Coronary artery (tissue), 2 donors: ENCODE measurements around the gene ZBTB7C.

ENCODE experiments used
- DNase-seq: peaks from one replicate; pipeline ENCODE4 v3.0.0-alpha.2; 2017; ENCODE audit warnings: low spot score
- H3K27ac ChIP-seq, 2 donors: fragments of 200-600 bp; sonication (generic); one replicate each; pipeline ENCODE4 v1.5.1; 2016 to 2019
- H3K4me3 ChIP-seq: fragments of 200-600 bp; sonication (generic); 2 replicates; pipeline ENCODE4 v1.5.1; 2016; ENCODE audit warnings: mild to moderate bottlenecking, moderate library complexity
- TF ChIP-seq, protein P1 (sequence below): fragments of 200-600 bp; sonication (generic); IDR thresholded peaks from one replicate; pipeline ENCODE4 v1.5.1; 2019; ENCODE audit warnings: antibody characterized with exemption

The ZBTB7C gene

DNA sequence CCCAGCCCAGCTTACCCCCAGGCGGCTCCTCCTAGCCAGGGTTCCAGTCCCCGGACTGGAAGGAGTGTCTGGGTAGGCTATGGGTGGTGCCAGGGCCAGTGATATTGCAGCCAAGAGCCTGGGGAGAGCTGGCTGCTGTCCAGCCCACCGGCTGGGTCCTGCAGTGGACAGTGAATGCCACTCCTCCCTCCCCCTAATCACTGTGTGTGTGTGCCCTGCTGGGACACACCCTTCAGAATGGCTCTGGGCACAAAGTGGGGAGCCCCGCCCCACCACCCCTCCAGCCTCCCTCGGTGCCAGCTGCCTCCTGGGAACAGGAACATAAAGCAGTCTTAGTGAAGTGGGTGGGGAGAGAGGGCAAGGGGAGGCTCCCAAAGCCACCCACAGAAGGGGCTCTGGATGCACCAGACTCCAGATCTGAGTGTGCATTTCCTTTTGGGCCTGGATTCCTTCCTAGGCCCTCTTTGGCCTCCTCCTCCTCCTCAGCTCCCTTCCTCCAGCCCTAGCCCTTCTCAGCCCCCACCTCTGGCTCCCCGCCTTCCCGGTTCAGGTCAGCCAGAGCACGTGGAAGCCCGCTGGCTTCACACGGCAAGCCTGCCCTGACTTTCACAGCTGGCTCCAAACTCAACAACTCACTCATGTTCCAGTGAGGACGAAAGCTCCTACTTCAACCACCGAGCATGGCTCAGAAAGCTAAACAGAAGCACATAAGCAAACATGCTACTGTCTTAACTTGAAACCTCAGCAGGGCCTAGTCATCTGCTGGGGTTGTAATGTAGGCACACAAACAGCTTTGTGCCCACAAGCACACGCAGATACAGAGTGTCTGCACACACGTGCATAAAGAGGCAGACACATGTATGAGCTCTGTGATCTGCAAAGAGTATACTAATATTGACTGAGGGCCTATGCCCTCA is 269.5 kb downstream of the ZBTB7C start:
- TF ChIP-seq, protein P1, sequence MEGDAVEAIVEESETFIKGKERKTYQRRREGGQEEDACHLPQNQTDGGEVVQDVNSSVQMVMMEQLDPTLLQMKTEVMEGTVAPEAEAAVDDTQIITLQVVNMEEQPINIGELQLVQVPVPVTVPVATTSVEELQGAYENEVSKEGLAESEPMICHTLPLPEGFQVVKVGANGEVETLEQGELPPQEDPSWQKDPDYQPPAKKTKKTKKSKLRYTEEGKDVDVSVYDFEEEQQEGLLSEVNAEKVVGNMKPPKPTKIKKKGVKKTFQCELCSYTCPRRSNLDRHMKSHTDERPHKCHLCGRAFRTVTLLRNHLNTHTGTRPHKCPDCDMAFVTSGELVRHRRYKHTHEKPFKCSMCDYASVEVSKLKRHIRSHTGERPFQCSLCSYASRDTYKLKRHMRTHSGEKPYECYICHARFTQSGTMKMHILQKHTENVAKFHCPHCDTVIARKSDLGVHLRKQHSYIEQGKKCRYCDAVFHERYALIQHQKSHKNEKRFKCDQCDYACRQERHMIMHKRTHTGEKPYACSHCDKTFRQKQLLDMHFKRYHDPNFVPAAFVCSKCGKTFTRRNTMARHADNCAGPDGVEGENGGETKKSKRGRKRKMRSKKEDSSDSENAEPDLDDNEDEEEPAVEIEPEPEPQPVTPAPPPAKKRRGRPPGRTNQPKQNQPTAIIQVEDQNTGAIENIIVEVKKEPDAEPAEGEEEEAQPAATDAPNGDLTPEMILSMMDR: no peak
- Histone ChIP-seq H3K27ac (no peak overlapping the region), H3K4me3 (no peak overlapping the region)
- no peak for DNase-seq

DNA sequence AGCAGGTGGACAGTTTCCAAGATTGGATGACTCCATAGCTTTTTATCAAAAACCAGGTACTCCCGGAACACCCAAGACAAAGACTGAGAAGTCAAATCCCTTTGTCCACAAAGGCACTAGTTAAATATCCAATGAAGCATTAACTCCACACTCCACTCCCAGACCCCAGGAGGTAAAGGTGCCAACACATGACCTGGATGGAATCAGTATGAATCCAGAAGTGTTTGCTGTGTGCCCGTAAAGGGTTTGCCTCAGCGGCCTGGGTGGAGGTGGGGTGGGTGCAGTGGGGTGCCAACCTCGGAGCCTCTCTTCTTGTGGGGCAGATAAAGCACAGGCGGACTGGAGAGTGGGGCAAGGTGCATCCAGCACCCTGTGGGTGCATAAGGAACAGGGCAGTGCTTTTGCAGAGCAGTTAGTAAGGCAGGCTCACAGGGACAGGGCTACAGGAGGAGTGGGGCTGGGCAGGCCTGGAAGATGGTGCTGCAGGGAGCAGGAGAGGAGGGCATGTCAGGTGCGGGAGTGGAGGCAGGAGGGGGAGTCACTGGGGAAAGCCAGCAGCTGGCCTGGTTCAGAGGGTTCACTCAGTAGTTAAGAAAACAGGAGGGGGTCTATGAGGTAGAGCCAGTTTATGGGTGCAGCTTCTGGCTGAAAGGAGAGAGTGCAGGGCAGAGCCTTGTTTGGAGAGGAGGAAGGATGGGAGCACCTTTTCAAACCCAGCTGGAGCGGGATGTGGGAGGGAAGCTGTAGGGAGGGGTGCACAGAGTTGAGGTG is 270.3 kb downstream of the ZBTB7C start:
- no peak overlapping the region for H3K27ac ChIP-seq
- H3K4me3 ChIP-seq: no peak overlapping the region
- TF ChIP-seq, protein P1: no peak
- DNase-seq: no peak

DNA sequence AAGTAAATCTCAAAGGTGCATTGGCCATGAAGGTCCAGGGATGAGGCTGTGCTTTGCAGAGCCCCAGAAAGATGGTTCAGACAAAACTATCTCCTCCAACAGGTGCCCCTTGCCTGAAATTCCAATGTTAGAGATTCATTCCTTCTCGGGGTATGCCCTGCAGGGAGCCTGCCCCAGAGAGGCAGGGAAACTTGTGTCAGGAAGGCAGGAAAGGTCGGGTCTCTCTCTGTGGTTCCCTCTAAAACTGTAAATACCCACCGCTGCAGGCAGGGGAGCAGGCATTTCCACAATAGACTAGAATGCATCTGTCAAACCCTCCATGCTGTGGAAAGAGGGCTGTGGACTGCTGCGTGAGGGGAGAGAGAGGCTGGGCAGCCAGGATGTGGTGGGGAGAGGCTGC is 271.0 kb downstream of the ZBTB7C start:
- DNase-seq: no peak
- Histone ChIP-seq H3K4me3 (no peak overlapping the region), H3K27ac (no peak overlapping the region)
- TF ChIP-seq, protein P1: no peak

DNA sequence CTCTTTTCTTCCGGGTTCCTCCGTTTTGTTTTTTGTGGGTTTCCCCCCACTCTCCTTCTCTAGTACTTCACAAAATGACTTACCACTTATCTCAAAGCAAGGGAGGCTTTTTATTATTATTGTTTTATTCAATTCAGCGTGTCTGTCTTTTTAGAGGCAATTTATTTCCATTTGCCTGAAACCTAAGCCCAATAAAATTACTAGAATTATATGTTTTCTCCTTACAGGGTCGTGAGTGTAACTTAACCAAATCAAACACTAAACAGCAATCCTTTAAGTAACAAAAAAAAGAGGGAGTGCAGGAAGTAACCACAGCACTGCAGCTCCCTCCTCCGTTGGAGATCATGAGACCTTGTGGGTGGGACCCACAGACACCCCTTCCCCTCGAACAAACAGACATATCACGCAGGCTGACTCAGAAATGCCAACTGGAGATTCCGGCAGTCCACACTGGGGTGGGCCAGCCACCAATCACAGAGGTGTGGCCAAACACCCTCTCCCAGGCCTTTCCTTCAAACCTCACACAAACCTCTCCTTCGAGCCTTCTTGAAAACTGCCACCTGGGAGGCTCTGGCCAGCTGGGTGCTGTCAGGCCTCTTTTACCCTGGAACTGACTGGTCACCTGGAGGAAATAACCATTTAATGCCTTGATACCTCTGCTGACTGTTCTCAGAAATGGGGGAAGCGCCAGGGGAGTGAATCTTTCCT is 271.7 kb downstream of the ZBTB7C start:
- H3K27ac ChIP-seq: peak overlapping the region in 1 of 2 donors; percentile 33
- TF ChIP-seq, protein P1: no peak
- no peak for DNase-seq
- peak overlapping the region; percentile 78 for H3K4me3 ChIP-seq

DNA sequence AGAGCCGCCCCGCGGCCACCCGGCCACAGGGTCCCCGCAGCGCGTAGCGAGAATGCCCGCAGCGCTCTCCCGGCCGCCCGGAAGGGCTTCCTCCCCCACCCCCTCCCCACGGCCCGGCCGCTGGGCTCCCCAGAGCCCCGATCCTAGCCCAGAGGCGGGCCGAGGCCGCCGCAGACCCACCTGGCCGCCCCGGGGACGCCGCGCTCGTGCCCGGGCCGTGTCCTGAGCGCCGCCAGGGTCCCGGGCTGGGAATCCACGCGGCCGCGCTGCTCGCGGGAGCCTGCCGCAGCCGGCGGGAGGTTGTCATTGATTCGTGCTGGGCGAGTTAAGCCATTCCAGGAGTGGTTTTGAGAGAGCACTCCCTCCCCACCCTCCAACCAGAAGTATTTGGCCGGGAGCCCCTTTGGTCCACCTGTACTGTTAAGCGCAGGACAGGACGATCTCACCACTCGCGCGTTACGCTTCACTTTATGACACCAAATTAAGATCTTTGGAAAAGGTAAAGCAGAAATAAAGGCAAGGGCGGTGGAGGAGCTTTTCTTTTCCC is 272.3 kb downstream of the ZBTB7C start:
- no peak for DNase-seq
- Histone ChIP-seq H3K4me3 (peak overlapping the region; percentile 78), H3K27ac (peak overlapping the region in 1 of 2 donors; percentile 57)
- TF ChIP-seq, protein P1: no peak

DNA sequence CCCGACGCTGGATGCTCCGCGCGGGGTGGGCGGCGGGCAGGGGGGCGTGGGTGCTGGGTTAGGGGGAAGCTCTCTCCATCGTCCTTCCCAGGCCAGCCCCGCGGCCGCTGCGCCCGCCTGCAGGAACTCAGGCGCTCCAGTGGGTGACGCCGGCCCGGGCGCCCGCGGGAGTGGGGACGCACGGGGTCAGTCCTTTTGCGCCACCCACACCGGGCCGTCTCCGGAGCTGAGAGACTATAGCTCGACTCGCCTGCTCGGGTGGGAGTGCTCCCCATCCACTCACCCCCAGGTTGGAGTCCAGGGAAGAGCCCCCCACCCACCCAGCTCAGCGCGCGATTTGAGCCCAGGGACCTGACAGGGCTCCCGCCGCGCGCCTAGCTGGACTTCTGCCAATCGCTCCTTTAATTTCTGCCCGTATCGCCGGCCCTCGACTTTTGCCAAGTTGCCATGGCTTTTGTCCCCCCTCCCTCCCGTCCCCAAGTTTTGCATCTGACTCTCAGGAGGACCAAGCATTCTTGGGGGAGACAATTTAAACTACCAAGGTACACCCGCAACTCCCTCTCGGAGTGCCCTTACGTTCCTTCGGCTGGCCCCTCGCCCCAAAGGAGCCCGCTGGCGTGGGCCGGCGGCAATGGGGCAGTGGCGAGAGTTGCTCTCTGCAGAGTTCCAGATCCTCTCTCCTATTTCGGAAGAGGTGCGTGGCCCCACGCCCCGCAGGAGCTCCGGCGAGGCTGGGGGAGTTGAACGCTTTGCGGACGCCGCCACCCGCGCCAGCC is 272.9 kb downstream of the ZBTB7C start:
- peak overlapping the region in 1 of 2 donors; percentile 57 for H3K27ac ChIP-seq

More for the DNA sequence above, 272.9 kb downstream of the ZBTB7C start:
- TF ChIP-seq, protein P1: no peak
- no peak for DNase-seq
- H3K4me3 ChIP-seq: peak overlapping the region; percentile 78
